ENCODE data around the gene WDR59. TPM values are rescaled to one million over a fixed set of nuclear protein-coding genes. Genes with fewer than 3 reads are reported as not detected.

Gene WDR59
- total RNA-seq: 100 to 1,000 TPM; 105 to 110 TPM
- polyA plus RNA-seq (2013, experiment 1 of 2): 61.5 TPM
- polyA plus RNA-seq (2013, experiment 2 of 2): 53.0 TPM
- long read RNA-seq, experiment 1, partial matches to known transcripts: 2 of 10 reads
- long read RNA-seq, experiment 1, other reads (novel, unspliced or antisense): 7 of 10 reads
- long read RNA-seq, experiment 2, full-length matches to known transcripts: 16 of 54 reads
- long read RNA-seq, experiment 2, partial matches to known transcripts: 21 of 54 reads
- long read RNA-seq, experiment 2, other reads (novel, unspliced or antisense): 17 of 54 reads
- long read RNA-seq, experiment 3, full-length matches to known transcripts: 10 of 29 reads
- long read RNA-seq, experiment 3, partial matches to known transcripts: 11 of 29 reads
- long read RNA-seq, experiment 3, other reads (novel, unspliced or antisense): 8 of 29 reads
- long read RNA-seq, experiment 4, full-length matches to known transcripts: 4 of 22 reads
- long read RNA-seq, experiment 4, partial matches to known transcripts: 14 of 22 reads
- long read RNA-seq, experiment 4, other reads (novel, unspliced or antisense): 4 of 22 reads

- no peaks in the 10 kb centered on the region for H3K9me3 Mint-ChIP-seq
- no peak for TF ChIP-seq CTCF (conservative IDR thresholded peaks at IDR 0.05)
- H3K4me3 Mint-ChIP-seq: peak within 1 kb of the TSS; percentile 84
- H3K27me3 ChIP-seq (ENCODE audit: control insufficient read depth, insufficient read depth, low read length, poor library complexity, severe bottlenecking): no peaks in the 10 kb centered on the region
- H3K4me3 ChIP-seq (ENCODE audit: low read length): peak within 1 kb of the TSS; percentile 98
- whole genome bisulfite sequencing, 2 experiments (ENCODE audit: insufficient coverage in 1 of 2, insufficient read length in 1 of 2): 1 to 2% methylated on average over 35 to 68 of the region's 68 CpGs
- no peaks in the 10 kb centered on the region for H3K9me3 ChIP-seq (ENCODE audit: control insufficient read depth, low read length)
- peaks cover 9% of the 10 kb centered on the region for H3K4me1 Mint-ChIP-seq
- H3K36me3 ChIP-seq (ENCODE audit: control insufficient read depth, insufficient read depth, low read length): no peaks in the 10 kb centered on the region
- peaks cover 5% of the 10 kb centered on the region for H3K36me3 Mint-ChIP-seq (ENCODE audit: low read depth)
- peak; percentile 100 for DNase-seq
- H3K9ac ChIP-seq (ENCODE audit: extremely low read depth, low read length, poor library complexity, severe bottlenecking): peak within 1 kb of the TSS; percentile 89
- peak within 1 kb of the TSS; percentile 90 for H3K27ac Mint-ChIP-seq
- no peaks in the 10 kb centered on the region for H3K27me3 Mint-ChIP-seq (ENCODE audit: insufficient read depth)
- no peak within 1 kb of the TSS for H3K27ac ChIP-seq (ENCODE audit: low read depth, low read length)
- no peaks in the 10 kb centered on the region for H3K4me1 ChIP-seq (ENCODE audit: control insufficient read depth, insufficient read depth, low read length)
Observed at GRCh38 chr16:74984529-74985296, at the start of gene WDR59. Gene WDR59 (minus strand): TSS chr16:74985123. CDS start chr16:74985017, 106 bp downstream.

- no peak overlapping the region for H3K4me3 ChIP-seq (ENCODE audit: low read length)
- no peak overlapping the region for H3K27ac ChIP-seq (ENCODE audit: low read depth, low read length)
- no peaks in the 10 kb centered on the region for H3K27me3 ChIP-seq (ENCODE audit: control insufficient read depth, insufficient read depth, low read length, poor library complexity, severe bottlenecking)
- H3K4me1 Mint-ChIP-seq: no peaks in the 10 kb centered on the region
- no peak overlapping the region for H3K27ac Mint-ChIP-seq
- H3K36me3 Mint-ChIP-seq (ENCODE audit: low read depth): peaks cover 25% of the 10 kb centered on the region
- H3K9me3 ChIP-seq (ENCODE audit: control insufficient read depth, low read length): peaks cover 23% of the 10 kb centered on the region
- DNase-seq: no peak
- no peak for TF ChIP-seq CTCF (conservative IDR thresholded peaks at IDR 0.05)
- no peak overlapping the region for H3K9ac ChIP-seq (ENCODE audit: extremely low read depth, low read length, poor library complexity, severe bottlenecking)
- H3K9me3 Mint-ChIP-seq: peaks cover 5% of the 10 kb centered on the region
- no peak overlapping the region for H3K4me3 Mint-ChIP-seq
- no peaks in the 10 kb centered on the region for H3K4me1 ChIP-seq (ENCODE audit: control insufficient read depth, insufficient read depth, low read length)
- H3K27me3 Mint-ChIP-seq (ENCODE audit: insufficient read depth): no peaks in the 10 kb centered on the region
- H3K36me3 ChIP-seq (ENCODE audit: control insufficient read depth, insufficient read depth, low read length): no peaks in the 10 kb centered on the region
Observed at GRCh38 chr16:75032655-75033054, 47.7 kb upstream of the WDR59 start.

- TF ChIP-seq CTCF (conservative IDR thresholded peaks at IDR 0.05): no peak
- H3K27ac ChIP-seq (ENCODE audit: low read depth, low read length): no peak overlapping the region
- Mint-ChIP-seq H3K27me3 (ENCODE audit: insufficient read depth) (no peaks in the 10 kb centered on the region), H3K9me3 (no peaks in the 10 kb centered on the region), H3K27ac (no peak overlapping the region), H3K4me1 (no peaks in the 10 kb centered on the region), H3K4me3 (no peak overlapping the region), H3K36me3 (ENCODE audit: low read depth) (peaks cover 10% of the 10 kb centered on the region)
- no peaks in the 10 kb centered on the region for H3K27me3 ChIP-seq (ENCODE audit: control insufficient read depth, insufficient read depth, low read length, poor library complexity, severe bottlenecking)
- peaks cover 12% of the 10 kb centered on the region for H3K9me3 ChIP-seq (ENCODE audit: control insufficient read depth, low read length)
- no peaks in the 10 kb centered on the region for H3K36me3 ChIP-seq (ENCODE audit: control insufficient read depth, insufficient read depth, low read length)
- no peaks in the 10 kb centered on the region for H3K4me1 ChIP-seq (ENCODE audit: control insufficient read depth, insufficient read depth, low read length)
- H3K4me3 ChIP-seq (ENCODE audit: low read length): no peak overlapping the region
- DNase-seq: no peak
- no peak overlapping the region for H3K9ac ChIP-seq (ENCODE audit: extremely low read depth, low read length, poor library complexity, severe bottlenecking)
Observed at GRCh38 chr16:75029854-75030253, 44.9 kb upstream of the WDR59 start.
